ENCODE data around the gene ARMC5. TPM values are rescaled to one million over a fixed set of nuclear protein-coding genes. Genes with fewer than 3 reads are reported as not detected.
"Not testable (repeated sequence)": the region's sequence is repeated elsewhere in the genome, so short reads cannot be mapped to it uniquely, and the experiment has no call there.

Gene ARMC5
- total RNA-seq, 1 experiment from 2014 or later, result 18.6 TPM

DNA sequence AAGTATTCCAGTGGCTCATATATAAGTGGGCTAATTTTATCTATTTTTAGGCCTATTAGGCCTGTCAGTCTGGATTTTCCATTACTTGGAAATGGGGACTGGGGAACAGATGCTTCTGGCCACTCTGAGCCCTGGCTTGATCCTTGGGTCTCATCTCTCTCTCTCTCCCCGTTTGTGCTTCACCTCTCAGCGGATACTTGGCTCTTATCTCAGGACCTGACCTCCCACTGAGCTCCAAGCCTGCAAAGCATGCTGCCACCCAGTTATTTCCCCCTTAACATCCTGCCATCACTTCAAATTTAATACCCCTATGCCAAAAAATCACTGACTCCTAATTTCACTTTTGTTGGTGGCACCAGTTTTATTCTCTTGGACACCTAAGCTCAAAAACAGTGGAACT lies 20.9 kb upstream of the ARMC5 start:
- CTCF ChIA-PET, result no interaction called here
- no peaks in the 10 kb centered on the region for H3K4me1 ChIP-seq (replicated peaks; ENCODE audit: insufficient read depth)
- H3K4me2 ChIP-seq, result no peak overlapping the region
- POLR2A ChIA-PET (ENCODE audit: unreplicated experiment), result no interaction called here
- TF ChIP-seq EZH2 (IDR thresholded peaks at IDR 0.05; ENCODE audit: low read depth), result no peak
- TF ChIP-seq, protein P1, sequence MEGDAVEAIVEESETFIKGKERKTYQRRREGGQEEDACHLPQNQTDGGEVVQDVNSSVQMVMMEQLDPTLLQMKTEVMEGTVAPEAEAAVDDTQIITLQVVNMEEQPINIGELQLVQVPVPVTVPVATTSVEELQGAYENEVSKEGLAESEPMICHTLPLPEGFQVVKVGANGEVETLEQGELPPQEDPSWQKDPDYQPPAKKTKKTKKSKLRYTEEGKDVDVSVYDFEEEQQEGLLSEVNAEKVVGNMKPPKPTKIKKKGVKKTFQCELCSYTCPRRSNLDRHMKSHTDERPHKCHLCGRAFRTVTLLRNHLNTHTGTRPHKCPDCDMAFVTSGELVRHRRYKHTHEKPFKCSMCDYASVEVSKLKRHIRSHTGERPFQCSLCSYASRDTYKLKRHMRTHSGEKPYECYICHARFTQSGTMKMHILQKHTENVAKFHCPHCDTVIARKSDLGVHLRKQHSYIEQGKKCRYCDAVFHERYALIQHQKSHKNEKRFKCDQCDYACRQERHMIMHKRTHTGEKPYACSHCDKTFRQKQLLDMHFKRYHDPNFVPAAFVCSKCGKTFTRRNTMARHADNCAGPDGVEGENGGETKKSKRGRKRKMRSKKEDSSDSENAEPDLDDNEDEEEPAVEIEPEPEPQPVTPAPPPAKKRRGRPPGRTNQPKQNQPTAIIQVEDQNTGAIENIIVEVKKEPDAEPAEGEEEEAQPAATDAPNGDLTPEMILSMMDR (conservative IDR thresholded peaks at IDR 0.05), result no peak
- H3K36me3 ChIP-seq (ENCODE audit: low read depth), result no peaks in the 10 kb centered on the region
- H3F3A ChIP-seq (ENCODE audit: insufficient read depth, low read depth), result peaks cover 12% of the 10 kb centered on the region; the same call in 1 of the 2 replicates
- no peaks in the 10 kb centered on the region for H3K9me2 ChIP-seq (ENCODE audit: insufficient read depth)
- no peak overlapping the region for H2AFZ ChIP-seq
- H3K79me2 ChIP-seq (ENCODE audit: low read depth), result no peaks in the 10 kb centered on the region
- DNase-seq, result no peak
- no peaks in the 10 kb centered on the region for H3K27me3 ChIP-seq (ENCODE audit: insufficient read depth, low read depth)
- H3K27ac ChIP-seq, result no peak overlapping the region
- intact Hi-C loops (cut with micrococcal nuclease; ENCODE audit: unreplicated experiment), result no loop called here
- no peaks in the 10 kb centered on the region for H4K20me1 ChIP-seq (ENCODE audit: insufficient read depth)
- BruUV-seq (replicated peaks), result no TSS peak
- H3K9me3 ChIP-seq (ENCODE audit: insufficient read depth, low read depth), result no peaks in the 10 kb centered on the region
- H3K4me3 ChIP-seq, result no peak overlapping the region

DNA sequence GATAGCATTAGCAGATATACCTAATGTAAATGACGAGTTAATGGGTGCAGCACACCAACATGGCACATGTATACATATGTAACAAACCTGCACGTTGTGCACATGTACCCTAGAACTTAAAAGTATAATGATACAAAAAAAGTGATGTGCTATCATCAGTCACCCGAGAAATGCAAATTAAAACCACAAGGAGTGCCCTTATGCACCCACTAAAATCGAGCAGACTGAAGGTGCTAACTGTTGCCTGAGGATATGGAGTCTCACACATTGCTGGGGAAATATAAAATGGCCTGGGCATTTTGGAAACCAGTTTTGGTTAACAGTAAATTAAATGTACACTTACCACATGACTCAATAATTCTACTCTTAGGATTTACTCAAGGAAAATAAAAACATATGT lies 20.3 kb upstream of the ARMC5 start:
- H3K4me1 ChIP-seq (replicated peaks; ENCODE audit: insufficient read depth); H3K27me3 ChIP-seq (ENCODE audit: insufficient read depth, low read depth); H3K4me3 ChIP-seq; H3K9me2 ChIP-seq (ENCODE audit: insufficient read depth); H3K4me2 ChIP-seq; H3K36me3 ChIP-seq (ENCODE audit: low read depth); POLR2A ChIA-PET (ENCODE audit: unreplicated experiment); BruUV-seq (replicated peaks); H3K9me3 ChIP-seq (ENCODE audit: insufficient read depth, low read depth); H3K79me2 ChIP-seq (ENCODE audit: low read depth); intact Hi-C loops (cut with micrococcal nuclease; ENCODE audit: unreplicated experiment); H2AFZ ChIP-seq; H4K20me1 ChIP-seq (ENCODE audit: insufficient read depth); H3K27ac ChIP-seq; DNase-seq: not testable (repeated sequence)
- CTCF ChIA-PET, result interaction anchor here (0.6 kb wide), 1 partner anchor 284 kb away, joined by 13 read pairs; no protein-coding TSS in a partner anchor
- H3F3A ChIP-seq (ENCODE audit: insufficient read depth, low read depth), result peaks cover 12% of the 10 kb centered on the region; the same call in 1 of the 2 replicates

GRCh38 chr16:31439519-31439918 lies 19.8 kb upstream of the ARMC5 start:
- ChIA-PET CTCF (interaction anchor here (0.6 kb wide), 1 partner anchor 284 kb away, joined by 13 read pairs; no protein-coding TSS in a partner anchor), POLR2A (ENCODE audit: unreplicated experiment) (no interaction called here)
- Histone ChIP-seq H3K4me2 (no peak overlapping the region), H3K4me1 (replicated peaks; ENCODE audit: insufficient read depth) (no peaks in the 10 kb centered on the region), H2AFZ (no peak overlapping the region), H3K79me2 (ENCODE audit: low read depth) (no peaks in the 10 kb centered on the region), H3K27ac (no peak overlapping the region), H3K36me3 (ENCODE audit: low read depth) (no peaks in the 10 kb centered on the region), H3K27me3 (ENCODE audit: insufficient read depth, low read depth) (no peaks in the 10 kb centered on the region), H4K20me1 (ENCODE audit: insufficient read depth) (no peaks in the 10 kb centered on the region), H3K4me3 (no peak overlapping the region), H3K9me3 (ENCODE audit: insufficient read depth, low read depth) (no peaks in the 10 kb centered on the region), H3K9me2 (ENCODE audit: insufficient read depth) (no peaks in the 10 kb centered on the region), H3F3A (ENCODE audit: insufficient read depth, low read depth) (peaks cover 12% of the 10 kb centered on the region; the same call in 1 of the 2 replicates)
- no peak for DNase-seq
- TF ChIP-seq, protein P1 (conservative IDR thresholded peaks at IDR 0.05), result no peak
- TF ChIP-seq EZH2 (IDR thresholded peaks at IDR 0.05; ENCODE audit: low read depth), result no peak
- no TSS peak for BruUV-seq (replicated peaks)
- intact Hi-C loops (cut with micrococcal nuclease; ENCODE audit: unreplicated experiment), result no loop called here
